SK-N-SH treated with all-trans-retinoic acid at 6 μM for 48 hours (cell line): Measurements from ENCODE around the gene RASGEF1C.

ENCODE experiments used
- ARNTL ChIP-seq: fragments of 450-650 bp; formaldehyde crosslinking; IDR thresholded peaks from 2 replicates; pipeline ENCODE4 v1.5.0; 2020; ENCODE audit warnings: low read depth, mild to moderate bottlenecking, moderate library complexity, borderline replicate concordance
- CREB5 ChIP-seq: fragments of 250-450 bp; sonication (Bioruptor Pico); IDR thresholded peaks from 2 replicates; pipeline ENCODE4 v1.5.1; 2020; ENCODE audit warnings: low read depth, mild to moderate bottlenecking, moderate library complexity
- CSRNP3 ChIP-seq: fragments of 250-450 bp; sonication (Bioruptor Pico); IDR thresholded peaks from 2 replicates; pipeline ENCODE4 v1.5.1; 2021; ENCODE audit warnings: mild to moderate bottlenecking, moderate library complexity
- GLIS3 ChIP-seq: fragments of 250-450 bp; sonication (Bioruptor Pico); IDR thresholded peaks from 2 replicates; pipeline ENCODE4 v1.5.0; 2020; ENCODE audit warnings: mild to moderate bottlenecking, moderate library complexity
- PATZ1 ChIP-seq: fragments of 250-450 bp; sonication (Bioruptor Pico); IDR thresholded peaks from 2 replicates; pipeline ENCODE4 v1.8.0; 2020; ENCODE audit warnings: mild to moderate bottlenecking, moderate library complexity, borderline replicate concordance
- POU6F1 ChIP-seq: fragments of 250-450 bp; sonication (Bioruptor Pico); IDR thresholded peaks from 2 replicates; pipeline ENCODE4 v1.8.0; 2021; ENCODE audit warnings: low read depth, mild to moderate bottlenecking, moderate library complexity, borderline replicate concordance
- PPARA ChIP-seq: fragments of 250-450 bp; sonication (Bioruptor Pico); IDR thresholded peaks from 2 replicates; pipeline ENCODE4 v1.5.0; 2020; ENCODE audit warnings: mild to moderate bottlenecking, borderline replicate concordance
- SNAI2 ChIP-seq: fragments of 250-450 bp; sonication (Bioruptor Pico); IDR thresholded peaks from 2 replicates; pipeline ENCODE4 v1.5.0; 2020; ENCODE audit warnings: mild to moderate bottlenecking, moderate library complexity
- TOX ChIP-seq: fragments of 250-450 bp; sonication (Bioruptor Pico); IDR thresholded peaks from 2 replicates; pipeline ENCODE4 v1.8.0; 2021; ENCODE audit warnings: mild to moderate bottlenecking, moderate library complexity, borderline replicate concordance
- TSHZ2 ChIP-seq: fragments of 250-450 bp; sonication (Bioruptor Pico); IDR thresholded peaks from 2 replicates; pipeline ENCODE4 v1.5.0; 2020; ENCODE audit warnings: mild to moderate bottlenecking, moderate library complexity
- ZC3H10 ChIP-seq: fragments of 250-450 bp; sonication (Bioruptor Pico); IDR thresholded peaks from 2 replicates; pipeline ENCODE4 v1.5.1; 2021; ENCODE audit warnings: mild to moderate bottlenecking, moderate library complexity
- ZFP30 ChIP-seq: fragments of 450-650 bp; formaldehyde crosslinking; IDR thresholded peaks from 2 replicates; pipeline ENCODE4 v1.5.0; 2022; ENCODE audit warnings: mild to moderate bottlenecking, moderate library complexity
- ZNF8 ChIP-seq: fragments of 450-650 bp; formaldehyde crosslinking; IDR thresholded peaks from 2 replicates; pipeline ENCODE4 v1.5.0; 2020; ENCODE audit warnings: mild to moderate bottlenecking, moderate library complexity

- TF ChIP-seq TSHZ2 (CRISPR knock-in tag) (no peak), CSRNP3 (CRISPR knock-in tag) (no peak), TOX (CRISPR knock-in tag) (no peak), ZFP30 (CRISPR knock-in tag) (no peak), PATZ1 (CRISPR knock-in tag) (no peak), ARNTL (no peak), GLIS3 (CRISPR knock-in tag) (no peak), PPARA (CRISPR knock-in tag) (no peak), SNAI2 (no peak), ZNF8 (CRISPR knock-in tag) (no peak), POU6F1 (no peak), ZC3H10 (CRISPR knock-in tag) (no peak), CREB5 (CRISPR knock-in tag) (no peak)
Observed at GRCh38 chr5:180187767-180188166, 21.2 kb downstream of the RASGEF1C start.
